WTC11 (cell line): ENCODE data around the gene TNFSF9.

Experiments used
- CBFB ChIP-seq: sonication (generic); formaldehyde crosslinking; IDR thresholded peaks from 2 replicates; pipeline ENCODE4 v1.8.1; 2022; ENCODE audit warnings: mild to moderate bottlenecking, low read depth, missing genetic modification reagents
- CTCF ChIP-seq: fragments of 200-600 bp; IDR thresholded peaks from 2 replicates; pipeline ENCODE4 v1.8.0; 2022; ENCODE audit warnings: antibody characterized with exemption
- KAT7 ChIP-seq: sonication (generic); formaldehyde crosslinking; IDR thresholded peaks from 2 replicates; pipeline ENCODE4 v1.8.1; 2023; ENCODE audit warnings: missing genetic modification reagents, mild to moderate bottlenecking, borderline replicate concordance
- ZNF121 ChIP-seq: sonication (generic); formaldehyde crosslinking; IDR thresholded peaks from 2 replicates; pipeline ENCODE4 v1.8.0; 2023; ENCODE audit warnings: missing genetic modification reagents

- no peak for TF ChIP-seq CTCF
- no peak for TF ChIP-seq CBFB
- TF ChIP-seq ZNF121, result no peak
- TF ChIP-seq KAT7 (CRISPR knock-in tag), result no peak
Measured at GRCh38 chr19:6516018-6516658, 14.7 kb upstream of the TNFSF9 start.
